Ramos (cell line): ENCODE data around the gene SELE.
"Not testable (repeated sequence)": the region's sequence is repeated elsewhere in the genome, so short reads cannot be mapped to it uniquely, and the experiment has no call there.

Experiments used
- in situ Hi-C: fragments of 300-500 bp; cut with MboI; formaldehyde crosslinking; loops from one replicate; pipeline ENCODE4 v1.14.3; 2022; ENCODE audit warnings: low sequenced_read_pairs; ENCODE audit not compliant: unreplicated experiment

SELE gene

DNA sequence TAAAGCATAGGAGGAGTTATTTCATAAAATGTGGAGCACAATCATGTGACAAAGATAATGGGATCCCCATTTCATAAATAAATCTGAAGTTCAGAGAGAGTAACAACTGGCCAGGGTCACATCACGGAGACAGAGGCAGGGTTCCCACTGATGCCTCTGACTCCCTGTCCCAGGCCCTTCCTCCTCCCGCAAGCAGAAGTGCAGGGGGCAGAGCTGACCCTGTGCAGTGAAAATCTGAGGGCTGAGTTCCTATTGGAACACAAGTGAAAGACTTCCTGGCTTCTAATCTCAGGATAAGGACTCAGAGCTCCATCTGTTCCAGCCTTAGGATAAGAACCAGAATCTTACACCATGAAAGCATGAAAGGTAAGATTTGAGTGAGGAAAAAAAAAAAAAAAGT lies 44.5 kb downstream of the SELE start:
- in situ Hi-C loops, result no loop called here

DNA sequence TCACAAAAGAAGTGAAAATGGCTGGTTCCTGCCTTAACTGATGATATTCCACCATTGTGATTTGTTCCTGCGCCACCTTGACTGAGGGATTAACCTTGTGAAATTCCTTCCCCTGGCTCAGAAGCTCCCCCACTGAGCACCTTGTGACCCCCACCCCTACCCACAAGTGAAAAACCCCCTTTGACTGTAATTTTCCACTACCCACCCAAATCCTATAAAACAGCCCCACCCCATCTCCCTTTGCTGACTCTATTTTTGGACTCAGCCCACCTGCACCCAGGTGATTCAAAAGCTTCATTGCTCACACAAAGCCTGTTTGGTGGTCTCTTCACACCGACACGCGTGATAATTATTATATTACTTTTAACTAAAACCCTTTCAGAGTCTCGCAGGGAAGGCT lies 45.5 kb downstream of the SELE start:
- in situ Hi-C loops, result not testable (repeated sequence)

DNA sequence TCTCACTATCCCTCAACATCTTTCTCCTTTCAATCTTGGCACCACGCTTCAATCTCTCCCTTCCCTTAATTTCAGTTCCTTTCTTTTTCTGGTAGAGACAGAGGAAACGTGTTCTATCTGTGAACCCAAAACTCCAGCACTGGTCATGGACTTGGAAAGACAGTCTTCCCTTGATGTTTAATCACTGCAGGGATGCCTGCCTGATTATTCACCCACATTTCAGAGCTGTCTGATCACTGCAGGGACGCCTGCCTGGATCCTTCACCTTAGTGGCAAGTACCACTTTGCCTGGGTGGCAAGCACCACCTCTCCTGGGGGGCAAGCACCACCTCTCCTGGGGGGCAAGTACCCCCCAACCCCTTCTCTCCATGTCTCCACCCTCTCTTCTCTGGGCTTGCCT lies 50.2 kb downstream of the SELE start:
- in situ Hi-C loops, result no loop called here

DNA sequence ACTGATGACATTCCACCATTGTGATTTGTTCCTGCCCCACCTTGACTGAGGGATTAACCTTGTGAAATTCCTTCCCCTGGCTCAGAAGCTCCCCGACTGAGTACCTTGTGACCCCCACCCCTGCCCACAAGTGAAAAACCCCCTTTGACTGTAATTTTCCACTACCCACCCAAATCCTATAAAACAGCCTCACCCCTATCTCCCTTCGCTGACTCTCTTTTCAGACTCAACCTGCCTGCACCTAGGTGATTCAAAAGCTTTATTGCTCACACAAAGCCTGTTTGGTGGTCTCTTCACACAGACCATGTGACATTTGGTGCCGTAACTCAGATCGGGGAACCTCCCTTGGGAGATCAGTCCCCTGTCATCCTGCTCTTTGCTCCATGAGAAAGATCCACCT lies 50.7 kb downstream of the SELE start:
- in situ Hi-C loops, result not testable (repeated sequence)

DNA sequence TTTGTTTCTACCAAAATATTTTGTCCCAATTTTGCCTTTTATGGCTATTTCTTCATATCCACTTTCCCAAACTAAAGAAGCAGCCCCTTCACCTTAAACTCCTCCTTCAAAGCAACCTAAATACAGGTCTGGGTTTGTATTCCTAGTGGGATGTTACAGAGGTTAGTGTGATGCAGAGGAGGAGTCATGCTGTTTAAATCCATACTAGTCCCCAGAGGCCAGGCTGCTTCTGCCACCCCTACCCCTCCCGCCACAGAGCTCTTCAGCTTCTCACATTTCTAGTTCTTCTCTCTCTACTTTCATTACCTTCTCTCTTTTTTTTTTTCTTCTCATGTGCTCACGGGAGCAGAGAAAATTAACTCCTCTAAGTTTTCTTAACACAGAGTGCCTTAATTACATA lies 51.8 kb downstream of the SELE start:
- in situ Hi-C loops, result no loop called here

DNA sequence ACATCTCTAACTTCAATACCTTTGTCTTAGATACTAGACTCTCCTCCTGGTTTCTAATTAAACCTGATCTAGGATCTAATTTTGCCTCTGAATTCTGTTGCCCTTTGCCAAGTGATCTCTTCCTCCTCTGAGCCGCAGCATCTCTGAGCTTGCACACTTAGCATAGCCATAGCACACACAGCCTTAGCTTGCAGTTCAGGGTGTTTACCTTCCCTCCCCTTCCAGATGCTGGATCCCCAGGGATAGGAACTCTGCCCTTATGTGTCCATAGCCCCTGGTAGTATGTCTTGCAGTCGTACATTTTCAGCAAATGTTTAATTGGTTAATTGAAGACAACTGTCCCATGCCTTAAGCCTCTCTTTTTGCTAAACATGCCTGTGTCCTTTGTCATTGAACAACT lies 52.7 kb downstream of the SELE start:
- in situ Hi-C loops, result no loop called here

DNA sequence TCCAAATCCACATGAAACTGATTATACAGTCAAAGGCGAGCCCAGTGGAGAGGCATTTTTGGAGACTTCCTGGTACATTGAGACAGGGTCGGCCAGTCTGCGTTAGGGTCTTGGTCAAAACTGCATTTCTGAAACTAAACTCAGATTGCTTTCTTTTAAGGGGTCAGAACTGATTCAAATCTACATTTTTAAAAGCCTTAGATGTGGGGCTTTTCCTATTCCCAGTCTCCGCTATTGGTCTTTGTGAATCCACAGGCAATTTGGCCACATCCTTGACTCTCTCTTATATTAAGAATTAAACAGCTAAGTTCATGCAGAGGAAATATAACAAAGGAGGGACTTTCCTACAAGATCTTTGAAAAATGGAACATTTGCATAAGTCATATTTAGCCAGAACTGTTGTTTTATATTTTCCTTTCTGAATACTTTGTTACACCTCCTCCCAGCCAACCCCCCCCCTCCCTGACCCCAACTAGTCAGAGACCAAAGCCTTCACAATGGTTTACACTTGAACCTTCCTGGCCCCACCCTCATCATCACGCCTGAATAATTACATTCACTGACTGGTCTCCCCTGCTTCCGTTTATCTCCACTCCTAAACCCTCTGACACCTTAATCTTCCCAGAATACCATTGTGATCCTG lies 53.4 kb downstream of the SELE start:
- in situ Hi-C loops, result no loop called here

DNA sequence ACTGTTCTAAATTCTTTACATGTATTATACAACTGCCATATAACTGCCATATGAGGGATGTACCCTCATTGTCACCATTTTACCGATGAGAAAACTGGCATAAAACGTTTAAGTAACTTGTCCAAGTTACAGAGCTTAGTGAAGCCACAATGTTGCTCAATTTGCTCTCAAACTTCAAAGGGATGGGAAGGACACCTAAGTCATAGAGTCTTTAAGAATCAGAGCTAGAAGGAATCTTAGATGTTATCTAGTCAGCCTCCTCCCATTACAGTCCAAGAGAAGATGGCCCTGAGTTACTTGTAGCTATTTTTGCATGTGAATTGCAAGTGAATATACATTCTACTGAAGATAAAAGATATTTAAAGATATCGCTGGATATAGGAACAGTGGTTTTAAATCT lies 54.2 kb downstream of the SELE start:
- in situ Hi-C loops, result no loop called here

DNA sequence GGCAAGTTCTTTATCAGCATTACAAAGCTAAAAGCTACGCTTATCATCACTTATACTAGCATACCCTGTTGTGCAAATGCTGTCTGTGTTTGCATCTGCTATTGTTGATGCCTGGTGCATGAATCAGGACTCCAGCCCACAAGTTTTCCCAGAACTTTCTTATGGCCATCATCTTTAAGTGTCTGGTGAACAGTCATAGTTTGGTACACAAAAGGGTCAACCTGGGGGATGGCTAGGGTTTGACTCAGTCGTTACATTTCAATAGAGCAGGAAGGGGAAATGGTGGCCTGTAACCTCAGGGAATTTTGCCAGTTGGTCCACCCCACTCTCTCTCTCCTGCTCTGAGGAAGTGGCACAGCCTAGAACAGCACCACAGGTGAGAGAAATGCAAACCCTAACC lies 57.9 kb downstream of the SELE start:
- in situ Hi-C loops, result no loop called here
